Cardiac muscle cell (in vitro differentiated cells and primary cell): ENCODE data around the gene MEX3A. TPM values are rescaled to one million over a fixed set of nuclear protein-coding genes. Genes with fewer than 3 reads are reported as not detected.

Experiments used
- DNase-seq, 2 donors: peaks; one replicate each; pipeline versions ENCODE4 v3.0.0 to v3.0.0-alpha.2; 2010 to 2017; ENCODE audit warnings: low read depth in 1 of 2, low spot score in 1 of 2
- H3K27ac ChIP-seq: fragments of 200-600 bp; sonication (generic); 2 replicates; pipeline ENCODE4 v1.5.1; 2016
- H3K27me3 ChIP-seq: fragments of 200-600 bp; sonication (generic); 2 replicates; pipeline ENCODE4 v1.6.0; 2016; ENCODE audit warnings: control low read depth
- H3K36me3 ChIP-seq: fragments of 200-600 bp; sonication (generic); 2 replicates; pipeline ENCODE4 v1.5.1; 2016; ENCODE audit warnings: control low read depth
- H3K4me1 ChIP-seq: fragments of 200-600 bp; sonication (generic); 2 replicates; pipeline ENCODE4 v1.8.1; 2017; ENCODE audit warnings: low read depth, mild to moderate bottlenecking, mixed run types
- H3K4me3 ChIP-seq: fragments of 200-600 bp; sonication (generic); 2 replicates; pipeline ENCODE4 v1.5.1; 2016; ENCODE audit warnings: mild to moderate bottlenecking
- H3K9me3 ChIP-seq: fragments of 200-600 bp; sonication (generic); 2 replicates; pipeline ENCODE4 v1.5.1; 2017; ENCODE audit warnings: low read depth, mild to moderate bottlenecking, control low read depth
- polyA plus RNA-seq: library from polyadenylated mRNA; unstranded; fragments of >200 nt; fragmentation: Nextera tagmentation; extraction: Ambion mirVana; gene quantifications from 2 replicates; pipeline ENCODE4 v1.2.1, GENCODE V29; 2016
- total RNA-seq: library from RNA; depleted of rRNA; stranded (reverse); fragments of >200 nt; gene quantifications from 2 replicates; pipeline ENCODE4 v1.2.3, GENCODE V29; 2016
- TF ChIP-seq, protein P1 (sequence below): IDR thresholded peaks from 2 replicates; pipeline ENCODE4 v1.5.1; 2012; ENCODE audit warnings: low read depth, mild to moderate bottlenecking, low read length

The MEX3A gene
- total and polyA plus RNA-seq, 2 experiments from 2014 or later: 17.2 to 58.6 TPM

DNA sequence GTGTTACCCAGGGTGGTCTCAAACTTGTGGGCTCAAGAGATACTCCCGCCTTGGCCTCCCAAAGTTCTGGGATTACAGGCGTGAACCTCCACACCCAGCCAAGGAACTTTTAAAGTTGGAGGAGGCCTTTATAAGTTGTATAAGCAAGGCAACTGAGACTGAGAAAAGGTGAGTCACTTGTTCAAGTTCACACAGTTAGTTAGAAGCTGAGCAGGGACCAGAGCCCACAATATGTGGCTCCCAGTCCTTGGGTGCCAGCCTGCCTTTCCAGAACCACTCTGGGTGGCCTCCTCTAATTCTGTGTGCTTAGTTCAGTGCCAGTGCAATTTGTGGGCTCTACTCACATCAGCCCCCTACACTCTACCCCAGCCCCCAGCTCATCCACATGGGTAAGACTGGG lies 17.6 kb downstream of the MEX3A start:
- Histone ChIP-seq H3K27me3 (no peaks in the 10 kb centered on the region), H3K4me1 (peaks cover 4% of the 10 kb centered on the region), H3K9me3 (no peaks in the 10 kb centered on the region), H3K27ac (no peak overlapping the region), H3K4me3 (no peak overlapping the region), H3K36me3 (no peaks in the 10 kb centered on the region)
- no peak for DNase-seq
- TF ChIP-seq, protein P1, sequence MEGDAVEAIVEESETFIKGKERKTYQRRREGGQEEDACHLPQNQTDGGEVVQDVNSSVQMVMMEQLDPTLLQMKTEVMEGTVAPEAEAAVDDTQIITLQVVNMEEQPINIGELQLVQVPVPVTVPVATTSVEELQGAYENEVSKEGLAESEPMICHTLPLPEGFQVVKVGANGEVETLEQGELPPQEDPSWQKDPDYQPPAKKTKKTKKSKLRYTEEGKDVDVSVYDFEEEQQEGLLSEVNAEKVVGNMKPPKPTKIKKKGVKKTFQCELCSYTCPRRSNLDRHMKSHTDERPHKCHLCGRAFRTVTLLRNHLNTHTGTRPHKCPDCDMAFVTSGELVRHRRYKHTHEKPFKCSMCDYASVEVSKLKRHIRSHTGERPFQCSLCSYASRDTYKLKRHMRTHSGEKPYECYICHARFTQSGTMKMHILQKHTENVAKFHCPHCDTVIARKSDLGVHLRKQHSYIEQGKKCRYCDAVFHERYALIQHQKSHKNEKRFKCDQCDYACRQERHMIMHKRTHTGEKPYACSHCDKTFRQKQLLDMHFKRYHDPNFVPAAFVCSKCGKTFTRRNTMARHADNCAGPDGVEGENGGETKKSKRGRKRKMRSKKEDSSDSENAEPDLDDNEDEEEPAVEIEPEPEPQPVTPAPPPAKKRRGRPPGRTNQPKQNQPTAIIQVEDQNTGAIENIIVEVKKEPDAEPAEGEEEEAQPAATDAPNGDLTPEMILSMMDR: no peak

DNA sequence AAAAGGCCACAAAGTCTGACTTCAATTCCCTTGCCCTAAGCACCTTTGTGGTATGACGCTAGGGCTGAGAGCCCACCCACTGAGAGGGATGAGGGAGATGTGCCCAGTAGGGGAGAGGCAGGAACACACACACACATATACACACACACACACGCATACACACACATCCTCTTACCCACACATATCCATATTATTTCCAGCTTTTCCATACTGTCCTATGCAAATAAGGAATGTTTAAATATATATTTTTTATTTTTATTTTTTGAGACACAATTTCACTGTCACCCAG lies 18.3 kb downstream of the MEX3A start:
- Histone ChIP-seq H3K4me1 (peaks cover 4% of the 10 kb centered on the region), H3K27me3 (no peaks in the 10 kb centered on the region), H3K27ac (no peak overlapping the region), H3K4me3 (no peak overlapping the region), H3K9me3 (no peaks in the 10 kb centered on the region), H3K36me3 (no peaks in the 10 kb centered on the region)
- TF ChIP-seq, protein P1: no peak
- DNase-seq: no peak

DNA sequence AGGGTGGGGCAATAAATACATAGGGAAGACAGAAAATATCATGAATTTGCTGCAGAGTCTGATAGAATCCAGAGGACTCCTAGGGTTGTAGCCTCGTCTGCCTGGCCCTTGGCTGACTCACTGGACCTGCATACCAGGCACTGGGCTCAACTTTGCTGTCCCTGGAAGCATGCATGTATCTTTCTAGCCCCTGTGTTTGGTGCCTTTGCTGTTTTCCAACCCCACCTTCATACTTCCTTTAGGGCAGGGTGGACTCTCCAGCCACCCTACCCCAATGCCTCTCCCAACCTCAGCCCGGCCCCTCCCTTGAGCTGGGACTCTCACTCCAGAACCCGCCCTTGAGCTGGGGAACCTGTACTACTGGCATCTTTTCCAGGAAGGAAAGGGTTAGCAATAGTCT lies 20.1 kb downstream of the MEX3A start:
- DNase-seq: no peak
- H3K36me3 ChIP-seq: no peaks in the 10 kb centered on the region
- no peak overlapping the region for H3K4me3 ChIP-seq
- no peaks in the 10 kb centered on the region for H3K27me3 ChIP-seq
- peaks cover 4% of the 10 kb centered on the region for H3K4me1 ChIP-seq
- no peaks in the 10 kb centered on the region for H3K9me3 ChIP-seq
- H3K27ac ChIP-seq: no peak overlapping the region
- TF ChIP-seq, protein P1: no peak

DNA sequence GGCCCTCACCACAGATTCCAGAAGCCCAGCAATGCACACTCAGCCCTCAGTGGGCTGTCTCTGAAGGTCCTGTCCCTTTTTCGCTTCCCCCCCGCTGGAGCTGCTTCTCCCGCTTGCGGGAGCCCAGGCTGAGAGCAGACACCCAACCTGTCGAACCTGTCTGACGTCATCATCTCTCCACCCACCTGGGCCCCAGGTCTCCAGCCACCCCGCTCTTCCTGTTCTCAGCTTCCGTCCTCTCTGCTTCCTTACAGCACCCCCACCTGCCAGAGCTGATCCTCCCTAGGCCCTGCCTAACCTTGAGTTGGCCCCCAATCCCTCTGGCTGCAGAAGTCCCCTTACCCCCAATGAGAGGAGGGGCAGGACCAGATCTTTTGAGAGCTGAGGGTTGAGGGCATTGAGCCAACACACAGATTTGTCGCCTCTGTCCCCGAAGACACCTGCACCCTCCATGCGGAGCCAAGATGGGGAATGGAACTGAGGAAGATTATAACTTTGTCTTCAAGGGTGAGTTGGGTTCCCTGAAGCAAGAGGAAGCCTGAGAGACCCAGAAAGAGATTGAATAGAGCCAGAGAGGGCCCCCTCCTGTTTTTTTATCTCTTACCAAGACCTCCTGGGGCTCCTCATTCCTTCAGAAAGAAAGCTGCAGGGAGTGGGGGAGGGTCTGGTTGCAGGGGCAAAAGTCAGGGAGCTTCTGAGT lies 21.2 kb downstream of the MEX3A start, which contains the start of gene RAB25:
TSS of gene RAB25 (plus strand) at position 224 of the 700 bp plus-strand sequence. CDS start at position 465, 241 bp downstream.
- peaks cover 4% of the 10 kb centered on the region for H3K4me1 ChIP-seq
- H3K27ac ChIP-seq: no peak within 1 kb of the TSS
- H3K9me3 ChIP-seq: no peaks in the 10 kb centered on the region
- H3K36me3 ChIP-seq: no peaks in the 10 kb centered on the region
- H3K27me3 ChIP-seq: no peaks in the 10 kb centered on the region
- TF ChIP-seq, protein P1: no peak
- DNase-seq: no peak
- H3K4me3 ChIP-seq: no peak within 1 kb of the TSS

DNA sequence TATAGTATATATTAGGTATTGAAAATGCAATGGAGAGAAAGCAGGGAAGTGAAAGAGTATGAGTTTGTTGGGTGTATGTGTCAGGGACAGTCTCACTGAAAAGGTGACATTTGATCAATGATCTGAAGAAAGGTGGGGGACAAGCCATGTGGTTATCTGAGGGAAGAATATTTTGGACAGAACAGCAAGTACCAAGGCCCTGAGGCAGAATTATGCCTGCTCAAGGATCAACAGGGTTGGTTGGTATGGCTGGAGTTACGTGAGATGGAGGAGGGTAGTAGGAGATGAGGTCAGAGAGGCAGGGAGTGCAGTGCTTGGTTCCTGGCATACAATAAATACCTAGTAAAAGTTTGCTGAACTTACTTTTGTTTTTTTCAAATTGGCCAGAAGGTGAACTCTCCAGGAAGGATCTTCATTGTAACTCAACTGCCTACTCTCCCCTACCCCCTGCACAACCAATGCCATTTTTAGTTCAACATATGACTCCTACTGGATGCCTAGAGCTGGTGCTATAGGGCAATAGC lies 25.9 kb downstream of the MEX3A start:
- Histone ChIP-seq H3K36me3 (no peaks in the 10 kb centered on the region), H3K27ac (no peak overlapping the region), H3K27me3 (no peaks in the 10 kb centered on the region), H3K4me3 (no peak overlapping the region), H3K4me1 (peaks cover 10% of the 10 kb centered on the region), H3K9me3 (no peaks in the 10 kb centered on the region)
- DNase-seq: no peak
- TF ChIP-seq, protein P1: no peak
